ENCODE results near the gene C18orf32. TPM values are rescaled to one million over a fixed set of nuclear protein-coding genes. Genes with fewer than 3 reads are reported as not detected.
"Not testable (repeated sequence)": the region's sequence is repeated elsewhere in the genome, so short reads cannot be mapped to it uniquely, and the experiment has no call there.

Gene C18orf32
- total RNA-seq, 1 donor from 2014 or later: 31.6 TPM

DNA sequence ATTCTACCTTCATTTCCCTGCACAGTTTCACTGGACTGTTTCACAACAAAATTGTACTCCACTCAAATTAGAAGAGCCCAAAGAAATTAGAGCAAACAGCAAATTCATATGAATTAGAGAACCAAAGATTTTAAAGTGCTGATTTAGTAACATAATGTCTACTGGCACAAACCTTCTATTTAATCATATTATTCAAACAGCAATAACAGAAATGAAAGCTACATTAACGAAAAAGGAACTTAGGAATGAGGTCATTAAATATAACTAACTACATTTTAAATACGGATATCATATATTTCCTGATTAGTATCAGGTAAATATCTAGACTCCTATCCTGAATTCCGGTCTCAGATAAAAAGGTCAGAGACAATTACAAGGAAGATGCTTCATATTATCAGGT is 5.1 kb downstream of the C18orf32 start:
- no peak for DNase-seq (ENCODE audit: low spot score in 2 of 2, unreplicated experiment in 2 of 2)
- TF ChIP-seq, protein P1, sequence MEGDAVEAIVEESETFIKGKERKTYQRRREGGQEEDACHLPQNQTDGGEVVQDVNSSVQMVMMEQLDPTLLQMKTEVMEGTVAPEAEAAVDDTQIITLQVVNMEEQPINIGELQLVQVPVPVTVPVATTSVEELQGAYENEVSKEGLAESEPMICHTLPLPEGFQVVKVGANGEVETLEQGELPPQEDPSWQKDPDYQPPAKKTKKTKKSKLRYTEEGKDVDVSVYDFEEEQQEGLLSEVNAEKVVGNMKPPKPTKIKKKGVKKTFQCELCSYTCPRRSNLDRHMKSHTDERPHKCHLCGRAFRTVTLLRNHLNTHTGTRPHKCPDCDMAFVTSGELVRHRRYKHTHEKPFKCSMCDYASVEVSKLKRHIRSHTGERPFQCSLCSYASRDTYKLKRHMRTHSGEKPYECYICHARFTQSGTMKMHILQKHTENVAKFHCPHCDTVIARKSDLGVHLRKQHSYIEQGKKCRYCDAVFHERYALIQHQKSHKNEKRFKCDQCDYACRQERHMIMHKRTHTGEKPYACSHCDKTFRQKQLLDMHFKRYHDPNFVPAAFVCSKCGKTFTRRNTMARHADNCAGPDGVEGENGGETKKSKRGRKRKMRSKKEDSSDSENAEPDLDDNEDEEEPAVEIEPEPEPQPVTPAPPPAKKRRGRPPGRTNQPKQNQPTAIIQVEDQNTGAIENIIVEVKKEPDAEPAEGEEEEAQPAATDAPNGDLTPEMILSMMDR (IDR thresholded peaks at IDR 0.05; ENCODE audit: unreplicated experiment): no peak
- H3K4me1 Mint-ChIP-seq: peaks cover 11% of the 10 kb centered on the region
- H3K9me3 Mint-ChIP-seq: no peaks in the 10 kb centered on the region
- peaks cover 32% of the 10 kb centered on the region for H3K36me3 Mint-ChIP-seq
- H3K27ac Mint-ChIP-seq: no peak overlapping the region
- H3K27me3 Mint-ChIP-seq (ENCODE audit: low read depth): no peaks in the 10 kb centered on the region
- no peak overlapping the region for H3K4me3 Mint-ChIP-seq

DNA sequence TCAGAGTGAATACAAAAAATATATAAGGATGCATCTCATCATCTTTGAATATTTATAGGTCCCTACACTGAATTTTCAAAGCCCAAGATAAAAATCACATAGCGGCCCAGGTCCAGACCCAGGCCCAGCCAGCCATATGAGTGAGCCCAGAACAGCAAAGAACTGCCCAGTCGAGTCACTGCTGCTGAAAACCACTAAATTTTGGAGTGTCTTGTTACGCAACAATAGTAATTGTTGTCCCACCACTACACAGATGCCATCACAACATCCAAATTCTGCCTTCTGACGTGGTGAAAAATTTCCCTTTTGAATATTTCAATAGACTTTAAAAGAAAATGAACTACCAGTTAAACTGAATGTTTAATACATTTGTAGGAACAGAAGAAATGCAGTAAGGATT is 5.7 kb downstream of the C18orf32 start:
- TF ChIP-seq, protein P1 (IDR thresholded peaks at IDR 0.05; ENCODE audit: unreplicated experiment): no peak
- H3K27me3 Mint-ChIP-seq (ENCODE audit: low read depth): no peaks in the 10 kb centered on the region
- peaks cover 11% of the 10 kb centered on the region for H3K4me1 Mint-ChIP-seq
- DNase-seq (ENCODE audit: low spot score in 2 of 2, unreplicated experiment in 2 of 2): no peak
- peaks cover 38% of the 10 kb centered on the region for H3K36me3 Mint-ChIP-seq
- no peaks in the 10 kb centered on the region for H3K9me3 Mint-ChIP-seq
- H3K4me3 Mint-ChIP-seq: no peak overlapping the region
- no peak overlapping the region for H3K27ac Mint-ChIP-seq

DNA sequence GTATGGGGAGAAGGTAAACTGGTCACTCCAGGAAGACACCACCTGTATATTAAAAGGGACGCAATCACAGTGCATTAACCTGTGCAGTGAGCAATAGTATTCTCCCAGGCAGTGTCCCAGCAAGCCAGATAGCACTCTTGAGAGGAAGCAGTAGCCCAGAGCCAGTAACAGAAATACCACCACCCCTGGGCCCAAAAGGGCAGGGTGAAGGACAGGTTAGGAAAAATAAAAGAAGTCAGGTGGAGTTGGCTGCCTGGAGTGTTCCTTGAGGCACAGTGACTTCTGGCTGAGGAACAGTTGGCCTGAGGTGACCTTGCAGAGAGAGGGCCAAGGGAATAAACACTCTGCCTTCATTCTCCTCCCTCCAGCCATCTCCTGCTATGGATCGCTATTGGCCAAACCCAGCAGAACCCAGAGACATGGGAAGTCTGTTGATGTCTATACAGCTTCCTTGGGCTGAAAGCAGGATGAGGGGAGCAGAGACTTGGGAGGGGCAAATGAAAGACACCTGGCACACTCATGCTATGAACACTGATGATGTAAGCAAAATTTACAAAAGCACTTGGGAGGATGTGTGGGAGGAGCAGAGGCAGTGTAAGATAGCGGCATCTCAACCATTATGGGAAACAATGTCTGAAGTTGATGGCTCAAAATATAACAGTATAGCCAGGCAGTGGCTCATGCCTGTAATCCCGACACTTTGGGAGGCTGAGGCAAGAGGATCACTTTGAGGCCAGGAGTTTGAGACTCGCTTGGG is 7.5 kb downstream of the C18orf32 start:
- H3K27ac Mint-ChIP-seq: no peak overlapping the region
- no peak for DNase-seq (ENCODE audit: low spot score in 2 of 2, unreplicated experiment in 2 of 2)
- no peaks in the 10 kb centered on the region for H3K9me3 Mint-ChIP-seq
- TF ChIP-seq, protein P1 (IDR thresholded peaks at IDR 0.05; ENCODE audit: unreplicated experiment): no peak
- no peak overlapping the region for H3K4me3 Mint-ChIP-seq
- H3K36me3 Mint-ChIP-seq: peaks cover 39% of the 10 kb centered on the region
- H3K4me1 Mint-ChIP-seq: peaks cover 8% of the 10 kb centered on the region
- H3K27me3 Mint-ChIP-seq (ENCODE audit: low read depth): no peaks in the 10 kb centered on the region

DNA sequence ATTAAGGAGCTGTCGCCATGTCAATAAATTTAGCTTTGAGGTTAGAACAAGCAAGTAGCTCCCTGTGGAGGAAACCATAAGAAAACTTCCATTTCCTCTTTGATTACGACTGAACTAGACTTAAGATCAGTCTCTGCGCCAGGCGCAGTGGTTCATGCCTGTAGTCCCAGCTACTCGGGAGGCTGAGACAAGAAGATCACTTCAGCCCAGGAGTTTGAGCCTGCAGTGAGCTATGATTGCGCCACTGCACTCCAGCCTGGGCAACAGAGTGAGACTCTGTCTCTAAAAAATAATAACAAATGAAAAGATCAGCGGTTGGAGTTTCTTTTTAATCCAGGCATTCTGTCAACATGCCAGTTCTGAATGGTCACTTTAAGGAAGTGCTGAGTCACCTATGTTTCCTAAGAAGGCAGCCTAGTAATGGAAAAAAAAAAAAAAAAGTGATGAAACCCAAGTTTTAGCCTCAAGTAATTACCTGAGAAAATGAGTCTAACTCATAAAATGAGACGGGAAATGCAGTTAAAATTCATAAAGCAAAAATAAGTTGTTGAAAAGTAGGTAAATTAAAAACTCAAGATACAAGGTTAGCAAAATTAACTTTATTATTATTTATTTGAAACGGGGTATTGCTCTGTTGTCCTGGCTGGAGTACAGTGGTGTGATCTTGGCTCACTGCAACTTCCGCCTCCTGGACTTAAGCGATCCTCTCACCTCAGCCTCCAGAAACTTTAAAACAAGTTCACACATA is 10.2 kb downstream of the C18orf32 start:
- TF ChIP-seq, protein P1 (IDR thresholded peaks at IDR 0.05; ENCODE audit: unreplicated experiment): no peak
- Mint-ChIP-seq H3K4me1 (no peaks in the 10 kb centered on the region), H3K4me3 (no peak overlapping the region), H3K27me3 (ENCODE audit: low read depth) (no peaks in the 10 kb centered on the region), H3K27ac (no peak overlapping the region), H3K9me3 (no peaks in the 10 kb centered on the region), H3K36me3 (peaks cover 28% of the 10 kb centered on the region)
- no peak for DNase-seq (ENCODE audit: low spot score in 2 of 2, unreplicated experiment in 2 of 2)

DNA sequence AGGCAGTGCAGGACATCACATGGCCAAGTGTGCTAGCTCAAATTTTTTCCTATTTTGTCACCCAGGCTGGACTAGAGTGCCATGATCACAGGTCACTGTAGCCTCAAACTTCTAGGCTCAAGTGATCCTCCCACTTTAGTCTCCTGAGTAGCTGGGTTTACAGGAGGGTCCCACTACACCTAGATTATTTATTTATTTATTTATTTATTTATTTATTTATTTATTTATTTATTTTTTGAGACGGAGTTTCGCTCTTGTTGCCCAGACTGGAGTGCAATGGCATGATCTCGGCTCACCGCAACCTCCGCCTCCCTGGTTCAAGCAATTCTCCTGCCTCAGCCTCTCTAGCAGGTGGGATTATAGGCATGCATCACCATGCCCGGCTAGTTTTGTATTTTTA is 12.1 kb downstream of the C18orf32 start:
- peaks cover 20% of the 10 kb centered on the region for H3K36me3 Mint-ChIP-seq
- not testable (repeated sequence) for H3K4me3 Mint-ChIP-seq; H3K4me1 Mint-ChIP-seq; H3K27ac Mint-ChIP-seq; DNase-seq (ENCODE audit: low spot score in 2 of 2, unreplicated experiment in 2 of 2); H3K27me3 Mint-ChIP-seq (ENCODE audit: low read depth); H3K9me3 Mint-ChIP-seq

DNA sequence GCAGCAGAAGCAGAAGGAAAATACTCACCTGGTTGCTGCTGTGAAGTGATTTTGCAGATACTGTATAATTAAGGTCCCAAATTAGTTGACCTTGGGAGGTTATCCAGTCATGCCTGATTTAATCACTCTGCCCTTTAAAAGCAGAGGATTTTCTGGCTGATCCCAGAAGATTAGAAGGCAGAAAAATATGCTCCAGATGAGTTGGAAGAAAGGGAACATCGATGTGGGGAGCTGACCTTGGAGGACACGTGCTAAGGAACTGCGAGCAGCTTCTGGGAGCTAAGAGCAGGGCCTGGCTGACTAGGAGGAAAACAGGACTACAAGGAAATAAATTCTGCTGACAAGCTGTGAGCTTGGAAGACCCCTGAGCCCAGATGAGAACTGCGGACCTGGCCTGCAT is 13.3 kb downstream of the C18orf32 start:
- DNase-seq (ENCODE audit: low spot score in 2 of 2, unreplicated experiment in 2 of 2): no peak
- Mint-ChIP-seq H3K27ac (no peak overlapping the region), H3K9me3 (no peaks in the 10 kb centered on the region), H3K27me3 (ENCODE audit: low read depth) (no peaks in the 10 kb centered on the region), H3K4me3 (no peak overlapping the region), H3K4me1 (no peaks in the 10 kb centered on the region), H3K36me3 (peaks cover 9% of the 10 kb centered on the region)
- TF ChIP-seq, protein P1 (IDR thresholded peaks at IDR 0.05; ENCODE audit: unreplicated experiment): no peak
